Neuron (in vitro differentiated cells): ENCODE measurements around the gene KLHDC7B.
"Not testable (repeated sequence)": the region's sequence is repeated elsewhere in the genome, so short reads cannot be mapped to it uniquely, and the experiment has no call there.

ENCODE experiments used
- H2AFZ ChIP-seq: one replicate; pipeline ENCODE4 v1.6.1; 2013; ENCODE audit warnings: low read depth, mild to moderate bottlenecking, inconsistent platforms, low read length, moderate library complexity
- H3K27me3 ChIP-seq: one replicate; pipeline ENCODE4 v1.6.1; 2013; ENCODE audit warnings: low read length; ENCODE audit not compliant: insufficient read depth
- H3K36me3 ChIP-seq: one replicate; pipeline ENCODE4 v1.6.1; 2013; ENCODE audit warnings: low read length; ENCODE audit not compliant: insufficient read depth
- H3K4me1 ChIP-seq: one replicate; pipeline ENCODE4 v1.6.1; 2013; ENCODE audit warnings: low read length; ENCODE audit not compliant: insufficient read depth
- H3K4me3 ChIP-seq: 2 replicates; pipeline ENCODE4 v1.5.1; 2013; ENCODE audit warnings: mild to moderate bottlenecking, low read length, moderate library complexity
- H3K9me3 ChIP-seq: one replicate; pipeline ENCODE4 v1.6.1; 2013; ENCODE audit warnings: low read length

Gene KLHDC7B

DNA sequence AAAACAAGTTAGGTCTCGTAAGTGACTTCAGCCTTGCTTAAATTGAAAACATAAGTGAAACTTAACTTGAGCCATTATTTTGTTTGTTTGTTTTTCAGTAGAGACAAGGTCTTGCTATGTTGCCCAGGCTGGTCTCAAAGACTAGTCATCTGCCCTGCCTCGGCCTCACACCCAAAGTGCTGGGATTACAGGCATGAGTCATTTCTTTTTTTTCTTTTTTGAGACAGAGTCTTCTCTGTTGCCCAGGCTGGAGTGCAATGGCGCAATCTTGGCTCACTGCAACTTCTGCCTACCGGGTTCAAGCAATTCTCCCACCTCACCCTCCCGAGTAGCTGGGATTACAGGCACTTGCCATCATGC, 4.1 kb upstream of the KLHDC7B start:
- not testable (repeated sequence) for H3K27me3 ChIP-seq, H3K36me3 ChIP-seq, H3K9me3 ChIP-seq, H3K4me3 ChIP-seq, H2AFZ ChIP-seq, H3K4me1 ChIP-seq

DNA sequence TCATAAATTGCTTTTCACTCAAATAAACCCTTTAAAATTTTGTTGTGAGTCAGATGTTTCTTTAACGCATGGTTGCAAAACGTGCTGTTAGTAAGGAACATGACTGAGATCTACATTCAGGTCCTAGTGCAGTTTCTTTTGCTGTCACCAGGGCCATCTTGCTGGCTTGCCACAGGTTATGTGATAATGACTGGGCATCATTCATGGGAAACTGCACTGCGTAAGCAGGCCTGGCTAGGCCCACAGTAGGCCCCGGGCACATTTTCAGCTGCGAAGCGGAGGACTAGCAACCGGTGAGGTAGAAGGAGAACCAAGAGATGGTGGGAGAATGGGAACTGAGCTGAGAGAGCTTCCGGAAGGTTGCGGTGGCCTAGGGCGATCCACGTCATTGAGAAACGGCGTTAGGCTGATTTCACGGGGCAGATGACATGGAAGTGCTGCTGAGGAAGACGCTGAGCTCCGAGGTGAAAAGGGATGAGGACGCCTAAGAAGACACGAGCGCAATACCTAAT, 3.2 kb upstream of the KLHDC7B start:
- Histone ChIP-seq H2AFZ (no peak overlapping the region), H3K36me3 (no peaks in the 10 kb centered on the region), H3K9me3 (no peaks in the 10 kb centered on the region), H3K27me3 (peaks cover 5% of the 10 kb centered on the region), H3K4me3 (no peak overlapping the region), H3K4me1 (no peaks in the 10 kb centered on the region)

GRCh38 chr22:50544078-50544745, 1.5 kb upstream of the KLHDC7B start:
- Histone ChIP-seq H3K4me1 (no peaks in the 10 kb centered on the region), H3K36me3 (no peaks in the 10 kb centered on the region), H3K27me3 (peaks cover 5% of the 10 kb centered on the region), H3K9me3 (no peaks in the 10 kb centered on the region), H2AFZ (no peak overlapping the region), H3K4me3 (no peak overlapping the region)

GRCh38 chr22:50544746-50545253, 899 bp upstream of the KLHDC7B start:
- Histone ChIP-seq H3K9me3 (no peaks in the 10 kb centered on the region), H3K36me3 (no peaks in the 10 kb centered on the region), H2AFZ (no peak overlapping the region), H3K4me1 (no peaks in the 10 kb centered on the region), H3K4me3 (no peak overlapping the region), H3K27me3 (peaks cover 5% of the 10 kb centered on the region)

DNA sequence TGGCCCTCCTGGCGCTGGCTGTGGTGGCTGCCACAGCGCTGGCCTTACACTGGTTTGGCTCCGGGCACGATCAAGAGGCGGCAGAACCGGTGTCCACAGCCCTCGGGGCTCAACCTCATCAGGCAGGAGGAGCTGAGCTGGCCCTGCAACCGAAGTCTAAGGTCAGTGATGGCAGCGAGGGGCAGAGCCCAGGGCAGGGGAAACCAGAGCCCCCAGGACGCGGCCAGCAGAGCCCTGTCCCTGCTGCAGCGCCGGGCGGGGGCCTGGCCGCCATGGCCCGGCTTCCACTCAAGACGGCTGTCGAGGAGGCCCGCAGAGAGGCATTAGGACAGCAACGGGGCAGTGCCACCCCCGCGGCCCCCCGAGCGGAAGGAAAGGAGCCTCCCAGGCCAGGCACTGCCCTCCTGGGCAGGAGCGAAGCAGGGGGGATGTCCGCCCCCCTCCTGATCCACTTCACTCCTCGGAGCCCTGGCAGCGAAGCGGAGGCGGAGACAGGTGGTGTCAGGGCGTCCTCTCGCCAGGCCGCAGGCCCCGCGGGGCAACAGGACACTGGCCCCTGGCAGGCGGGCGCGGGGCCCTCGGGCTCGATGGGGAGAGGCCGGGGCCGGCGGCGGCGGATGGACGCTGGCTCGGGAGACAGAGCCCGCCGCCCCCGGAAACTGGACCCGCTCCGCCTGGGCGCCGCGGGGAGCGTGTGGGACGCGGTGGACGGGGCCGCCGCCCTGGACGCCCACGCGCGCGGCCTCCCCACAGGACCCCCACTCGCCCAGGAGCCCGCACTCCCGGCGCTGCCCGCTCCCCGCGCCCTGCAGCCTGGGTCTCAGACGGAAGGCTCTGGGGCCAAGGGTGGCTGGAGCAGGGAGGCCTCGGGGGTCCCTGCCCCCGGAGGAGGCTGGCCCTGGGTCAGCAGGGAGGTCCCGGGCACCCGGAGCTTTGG, 895 bp downstream of the KLHDC7B start:
- Histone ChIP-seq H3K27me3 (peaks cover 16% of the 10 kb centered on the region), H2AFZ (no peak overlapping the region), H3K4me3 (no peak overlapping the region), H3K9me3 (no peaks in the 10 kb centered on the region), H3K36me3 (no peaks in the 10 kb centered on the region), H3K4me1 (no peaks in the 10 kb centered on the region)

- no peaks in the 10 kb centered on the region for H3K4me1 ChIP-seq
- peaks cover 16% of the 10 kb centered on the region for H3K27me3 ChIP-seq
- H3K9me3 ChIP-seq = no peaks in the 10 kb centered on the region
- H3K4me3 ChIP-seq = no peak overlapping the region
- no peaks in the 10 kb centered on the region for H3K36me3 ChIP-seq
- H2AFZ ChIP-seq = no peak overlapping the region
Measured at GRCh38 chr22:50547263-50547985, 1.7 kb downstream of the KLHDC7B start.

- Histone ChIP-seq H3K27me3 (peaks cover 16% of the 10 kb centered on the region), H3K36me3 (no peaks in the 10 kb centered on the region)
Measured at GRCh38 chr22:50548040-50548920, 2.6 kb downstream of the KLHDC7B start.

DNA sequence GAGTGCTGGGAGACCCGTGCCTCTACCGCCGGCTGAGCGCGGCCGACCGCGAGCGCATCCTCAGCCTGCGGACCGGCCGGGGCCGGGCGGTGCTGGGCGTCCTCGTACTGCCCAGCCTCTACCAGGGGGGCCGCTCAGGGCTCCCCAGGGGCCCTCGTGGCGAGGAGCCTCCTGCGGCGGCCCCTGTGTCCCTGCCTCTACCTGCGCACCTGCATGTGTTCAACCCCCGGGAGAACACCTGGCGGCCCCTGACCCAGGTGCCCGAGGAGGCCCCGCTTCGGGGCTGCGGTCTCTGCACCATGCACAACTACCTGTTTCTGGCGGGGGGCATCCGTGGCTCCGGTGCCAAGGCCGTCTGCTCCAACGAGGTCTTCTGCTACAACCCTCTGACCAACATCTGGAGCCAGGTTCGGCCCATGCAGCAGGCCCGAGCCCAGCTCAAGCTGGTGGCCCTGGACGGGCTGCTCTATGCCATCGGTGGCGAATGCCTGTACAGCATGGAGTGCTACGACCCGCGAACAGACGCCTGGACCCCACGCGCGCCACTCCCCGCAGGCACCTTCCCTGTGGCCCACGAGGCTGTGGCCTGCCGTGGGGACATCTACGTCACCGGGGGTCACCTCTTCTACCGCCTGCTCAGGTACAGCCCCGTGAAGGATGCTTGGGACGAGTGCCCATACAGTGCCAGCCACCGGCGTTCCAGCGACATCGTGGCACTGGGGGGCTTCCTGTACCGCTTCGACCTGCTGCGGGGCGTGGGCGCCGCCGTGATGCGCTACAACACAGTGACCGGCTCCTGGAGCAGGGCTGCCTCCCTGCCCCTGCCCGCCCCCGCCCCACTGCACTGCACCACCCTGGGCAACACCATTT, 3.5 kb downstream of the KLHDC7B start:
- Histone ChIP-seq H3K9me3 (no peaks in the 10 kb centered on the region), H2AFZ (no peak overlapping the region), H3K4me3 (no peak overlapping the region), H3K27me3 (peaks cover 16% of the 10 kb centered on the region), H3K4me1 (no peaks in the 10 kb centered on the region), H3K36me3 (no peaks in the 10 kb centered on the region)

More at GRCh38 chr22:50548040-50548920, 2.6 kb downstream of the KLHDC7B start:
- Histone ChIP-seq H3K4me1 (no peaks in the 10 kb centered on the region), H3K9me3 (no peaks in the 10 kb centered on the region), H3K4me3 (no peak overlapping the region), H2AFZ (no peak overlapping the region)

DNA sequence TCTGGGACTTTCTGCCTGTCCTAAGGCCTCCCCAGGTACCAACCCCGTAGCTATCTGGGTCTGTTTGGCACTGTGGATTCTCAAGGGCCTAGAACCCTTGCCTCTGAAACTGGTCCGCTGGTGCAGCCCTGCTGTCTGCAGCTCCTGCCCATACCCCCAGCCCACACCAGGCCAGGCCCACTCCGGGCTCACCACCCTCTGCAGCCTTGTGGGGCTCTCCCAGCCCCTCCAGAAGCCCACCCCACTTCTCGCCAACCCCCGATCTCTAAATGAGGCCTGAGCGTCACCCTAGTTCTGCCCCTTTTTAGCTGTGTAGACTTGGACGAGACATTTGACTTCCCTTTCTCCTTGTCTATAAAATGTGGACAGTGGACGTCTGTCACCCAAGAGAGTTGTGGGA, 4.7 kb downstream of the KLHDC7B start:
- Histone ChIP-seq H3K4me3 (no peak overlapping the region), H2AFZ (no peak overlapping the region), H3K36me3 (no peaks in the 10 kb centered on the region), H3K27me3 (peaks cover 11% of the 10 kb centered on the region), H3K9me3 (no peaks in the 10 kb centered on the region), H3K4me1 (no peaks in the 10 kb centered on the region)

DNA sequence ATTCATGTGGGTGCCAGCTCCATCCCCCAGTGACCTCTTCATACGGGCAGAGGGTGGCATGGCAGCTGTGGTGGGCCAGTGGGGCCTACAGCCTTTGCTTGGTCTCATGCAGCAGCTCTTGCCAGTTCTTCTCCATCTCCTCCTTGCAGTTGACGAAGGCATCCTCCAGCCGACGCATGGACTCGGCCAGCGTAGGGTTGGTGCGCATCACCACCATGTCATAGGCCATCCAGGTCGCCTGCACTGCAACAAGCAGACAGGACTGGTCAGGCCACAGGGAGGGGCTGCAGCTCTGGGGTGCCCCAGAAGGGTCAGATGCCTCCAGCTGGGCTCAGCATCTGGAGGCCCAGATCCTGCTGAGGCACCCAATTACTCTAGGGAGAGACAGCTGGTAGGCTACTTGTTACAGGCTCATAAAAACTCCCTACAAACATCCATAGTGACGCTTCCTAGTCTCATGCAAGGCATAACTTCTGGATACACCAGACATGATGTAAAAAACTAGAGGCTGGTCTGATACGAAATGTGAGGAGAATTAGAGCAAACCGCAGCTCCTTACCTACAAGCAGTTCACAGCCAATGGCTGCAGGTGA, 5.6 kb downstream of the KLHDC7B start:
- no peak overlapping the region for H3K4me3 ChIP-seq
- no peak overlapping the region for H2AFZ ChIP-seq
- H3K4me1 ChIP-seq = no peaks in the 10 kb centered on the region
- no peaks in the 10 kb centered on the region for H3K36me3 ChIP-seq
- H3K27me3 ChIP-seq = peaks cover 11% of the 10 kb centered on the region
- H3K9me3 ChIP-seq = no peaks in the 10 kb centered on the region

- Histone ChIP-seq H3K9me3 (no peaks in the 10 kb centered on the region), H3K4me1 (no peaks in the 10 kb centered on the region), H3K36me3 (no peaks in the 10 kb centered on the region), H3K4me3 (no peak overlapping the region), H3K27me3 (peaks cover 15% of the 10 kb centered on the region), H2AFZ (no peak overlapping the region)
Measured at GRCh38 chr22:50553310-50553709, 7.6 kb downstream of the KLHDC7B start.
